ENCODE data around the gene NEUROD2.

DNA sequence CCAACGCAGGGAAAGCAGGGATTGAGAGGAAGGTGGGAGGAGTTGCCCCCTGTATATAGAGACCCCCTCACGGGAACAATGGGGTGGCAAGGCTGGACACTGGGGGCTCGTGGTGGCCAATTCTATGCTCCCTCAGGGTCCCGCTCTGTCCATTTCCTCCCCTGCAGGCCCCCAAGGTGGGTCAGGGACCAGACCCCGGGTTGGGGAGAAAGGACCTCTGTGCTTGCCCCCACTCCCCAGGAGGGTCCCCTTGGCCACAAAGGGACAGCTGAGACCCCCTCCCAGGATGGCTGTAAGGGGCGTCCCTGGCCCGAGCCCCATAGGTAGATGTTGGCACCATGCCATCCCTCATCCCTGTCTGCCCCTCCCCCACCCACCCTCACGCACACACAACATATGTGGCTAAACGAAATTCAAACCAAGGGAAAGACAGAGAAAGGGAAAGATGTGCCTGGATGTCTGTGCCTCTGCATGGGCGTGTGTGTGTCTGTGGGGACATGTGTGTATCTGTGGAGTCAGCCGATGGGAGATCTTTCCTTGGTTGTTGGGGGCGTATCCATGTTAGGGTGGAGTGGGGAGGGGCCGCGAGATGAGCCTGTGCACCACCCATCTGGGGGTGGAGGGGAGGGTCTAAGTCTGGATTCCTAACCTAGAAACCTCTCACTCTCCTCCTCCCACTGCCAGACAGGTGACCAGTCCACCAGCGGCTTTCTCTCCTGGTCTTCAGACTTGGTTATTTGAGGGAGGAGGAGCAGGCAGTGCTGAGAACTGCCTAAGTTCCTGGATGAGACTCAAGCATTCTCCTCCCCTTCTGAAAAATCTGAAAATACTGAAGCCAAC is 642 bp upstream of the NEUROD2 start:
- no peak for TF ChIP-seq CTCF (IDR thresholded peaks at IDR 0.05)
- no peak for TF ChIP-seq POLR2A (IDR thresholded peaks at IDR 0.05)
- no peak for TF ChIP-seq POLR2AphosphoS5 (IDR thresholded peaks at IDR 0.05)

Data from prostate gland (tissue), 2 donors.